ENCODE data around the gene THUMPD3.

DNA sequence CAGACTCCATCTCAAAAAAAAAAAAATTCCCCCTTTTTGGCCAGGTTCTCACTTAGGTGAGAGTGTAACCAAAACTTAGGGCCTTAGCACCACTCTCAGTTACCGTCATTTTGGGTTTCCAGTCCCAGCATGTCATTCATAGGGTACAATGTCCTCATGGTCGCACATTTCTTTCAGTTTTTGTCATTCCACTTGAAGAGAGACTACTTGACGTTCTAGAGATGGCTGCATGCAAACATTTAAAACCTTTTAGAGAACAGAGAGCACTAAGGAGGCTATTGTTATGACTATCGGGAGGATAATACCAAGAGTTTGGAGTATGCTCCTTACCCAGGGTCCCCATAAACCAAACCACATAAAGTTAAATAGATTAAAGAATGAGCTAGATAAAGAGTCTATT, 37.9 kb upstream of the THUMPD3 start:
- TF ChIP-seq CTCF (IDR thresholded peaks at IDR 0.05) (no peak), POLR2A (IDR thresholded peaks at IDR 0.05) (no peak)
